ENCODE results near the gene PRSS27.
"Not testable (repeated sequence)": the region's sequence is repeated elsewhere in the genome, so short reads cannot be mapped to it uniquely, and the experiment has no call there.

PRSS27 gene

GRCh38 chr16:2728034-2728433 is 8.0 kb upstream of the PRSS27 start:
- no peak for TF ChIP-seq CTCF (conservative IDR thresholded peaks at IDR 0.05; ENCODE audit: low read length)
- no peak for DNase-seq (ENCODE audit: low read depth)
- no peak overlapping the region for H3K4me3 ChIP-seq (ENCODE audit: low read length)

DNA sequence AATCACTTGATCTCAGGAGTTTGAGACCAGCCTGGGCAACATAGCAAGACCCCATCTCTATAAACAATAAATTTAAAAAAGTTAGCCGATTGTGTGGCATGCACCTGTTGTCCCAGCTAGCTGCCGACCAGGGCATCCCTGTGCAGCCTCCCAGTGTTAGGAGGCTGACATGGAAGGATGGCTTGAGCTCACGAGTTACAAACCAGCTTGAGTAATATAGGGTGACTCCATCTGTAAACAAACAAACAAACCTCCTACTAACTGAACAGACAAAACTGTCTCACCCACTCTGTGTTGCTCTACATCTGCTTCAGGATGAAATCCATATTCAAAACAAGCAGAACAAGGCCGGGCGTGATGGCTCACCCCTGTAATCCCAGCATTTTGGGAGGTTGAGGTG is 6.9 kb upstream of the PRSS27 start:
- TF ChIP-seq CTCF (conservative IDR thresholded peaks at IDR 0.05; ENCODE audit: low read length), result no peak
- no peak for DNase-seq (ENCODE audit: low read depth)
- no peak overlapping the region for H3K4me3 ChIP-seq (ENCODE audit: low read length)

DNA sequence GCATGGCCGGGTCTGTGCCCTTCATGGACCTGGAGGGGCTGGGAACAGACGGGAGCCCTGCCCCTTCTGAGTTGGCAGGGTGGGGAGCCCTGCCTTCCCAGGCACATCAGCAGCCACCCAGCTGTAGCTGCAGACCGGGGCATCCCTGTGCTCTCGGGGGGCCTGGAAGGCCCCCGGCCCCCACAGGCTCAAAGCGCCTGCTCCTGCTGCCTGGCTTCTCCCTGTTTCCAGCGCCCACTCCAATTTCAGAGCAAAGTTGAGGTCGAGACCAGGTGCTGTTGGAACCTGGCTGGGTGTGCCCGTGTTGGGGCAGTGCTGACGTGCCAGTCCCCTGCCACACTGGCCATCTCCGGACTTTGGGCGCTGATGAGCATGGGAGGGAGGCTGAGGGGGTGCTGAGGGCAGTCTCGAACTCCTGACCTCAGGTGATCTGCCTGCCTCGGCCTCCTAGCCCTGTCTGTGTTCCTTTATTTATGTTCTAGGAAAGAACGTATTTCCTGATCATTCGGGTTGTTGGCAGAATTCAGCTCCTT is 4.9 kb upstream of the PRSS27 start:
- H3K4me3 ChIP-seq (ENCODE audit: low read length), result no peak overlapping the region
- no peak for DNase-seq (ENCODE audit: low read depth)
- no peak for TF ChIP-seq CTCF (conservative IDR thresholded peaks at IDR 0.05; ENCODE audit: low read length)

DNA sequence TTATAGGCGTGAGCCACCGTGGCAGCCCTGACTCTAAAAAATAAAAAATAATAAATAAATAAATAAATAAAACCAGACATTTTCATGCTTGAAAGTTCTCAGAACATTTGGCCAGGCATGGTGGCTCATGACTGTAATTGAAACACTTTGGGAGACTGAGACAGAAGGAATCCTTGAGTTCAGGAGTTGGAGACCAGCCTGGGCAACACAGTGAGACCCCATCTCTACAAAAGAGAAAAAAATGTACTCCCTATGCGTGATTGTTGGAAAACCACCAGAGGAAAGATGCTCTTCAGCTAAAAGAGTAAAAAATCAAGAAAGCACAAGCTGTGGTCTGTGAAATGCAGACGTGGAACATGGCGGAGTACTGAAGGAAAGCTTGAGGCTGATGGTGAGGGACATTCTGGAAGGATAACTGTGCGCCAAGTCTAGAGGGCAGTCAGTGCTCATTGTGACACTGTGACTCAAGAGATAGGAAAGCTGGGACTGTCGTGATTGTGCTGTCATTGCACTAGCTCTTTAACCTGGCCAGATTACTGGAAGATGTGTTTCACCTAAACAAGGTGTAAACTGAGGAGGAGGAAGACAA is 4.2 kb upstream of the PRSS27 start:
- TF ChIP-seq CTCF (conservative IDR thresholded peaks at IDR 0.05; ENCODE audit: low read length), result no peak

DNA sequence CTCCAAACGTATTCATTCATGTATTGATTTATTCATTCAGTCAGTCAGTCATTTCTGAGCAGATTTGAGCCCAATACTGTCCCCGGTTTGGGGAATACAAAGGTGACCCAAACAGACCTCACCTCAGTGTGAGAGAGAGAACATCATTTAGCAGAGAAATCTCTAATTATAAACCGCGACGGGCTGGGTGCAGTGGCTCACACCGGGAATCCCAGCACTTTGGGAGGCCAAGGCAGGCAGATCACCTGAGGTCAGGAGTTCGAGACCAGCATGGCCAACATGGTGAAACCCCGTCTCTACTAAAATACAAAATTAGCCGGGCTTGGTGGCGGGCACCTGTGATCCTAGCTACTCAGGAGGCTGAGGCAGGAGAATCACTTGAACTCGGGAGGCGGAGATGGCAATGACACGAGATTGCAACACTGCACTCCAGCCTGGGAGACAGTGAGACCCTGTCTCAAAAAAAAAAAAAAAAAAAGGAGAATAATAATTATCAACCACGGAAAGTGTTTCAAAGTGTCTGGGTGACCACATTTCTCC is 1.7 kb upstream of the PRSS27 start:
- H3K4me3 ChIP-seq (ENCODE audit: low read length), result peak overlapping the region; percentile 44
- DNase-seq (ENCODE audit: low read depth), result not testable (repeated sequence)

More for the DNA sequence above, 4.2 kb upstream of the PRSS27 start:
- DNase-seq (ENCODE audit: low read depth), result no peak
- H3K4me3 ChIP-seq (ENCODE audit: low read length), result no peak overlapping the region

- H3K4me3 ChIP-seq (ENCODE audit: low read length), result peak overlapping the region; percentile 64
- DNase-seq (ENCODE audit: low read depth), result peak; percentile 78
- peak; percentile 35 for TF ChIP-seq CTCF (conservative IDR thresholded peaks at IDR 0.05; ENCODE audit: low read length)
These were observed 952 bp upstream of the PRSS27 start for GRCh38 chr16:2720719-2721633.

DNA sequence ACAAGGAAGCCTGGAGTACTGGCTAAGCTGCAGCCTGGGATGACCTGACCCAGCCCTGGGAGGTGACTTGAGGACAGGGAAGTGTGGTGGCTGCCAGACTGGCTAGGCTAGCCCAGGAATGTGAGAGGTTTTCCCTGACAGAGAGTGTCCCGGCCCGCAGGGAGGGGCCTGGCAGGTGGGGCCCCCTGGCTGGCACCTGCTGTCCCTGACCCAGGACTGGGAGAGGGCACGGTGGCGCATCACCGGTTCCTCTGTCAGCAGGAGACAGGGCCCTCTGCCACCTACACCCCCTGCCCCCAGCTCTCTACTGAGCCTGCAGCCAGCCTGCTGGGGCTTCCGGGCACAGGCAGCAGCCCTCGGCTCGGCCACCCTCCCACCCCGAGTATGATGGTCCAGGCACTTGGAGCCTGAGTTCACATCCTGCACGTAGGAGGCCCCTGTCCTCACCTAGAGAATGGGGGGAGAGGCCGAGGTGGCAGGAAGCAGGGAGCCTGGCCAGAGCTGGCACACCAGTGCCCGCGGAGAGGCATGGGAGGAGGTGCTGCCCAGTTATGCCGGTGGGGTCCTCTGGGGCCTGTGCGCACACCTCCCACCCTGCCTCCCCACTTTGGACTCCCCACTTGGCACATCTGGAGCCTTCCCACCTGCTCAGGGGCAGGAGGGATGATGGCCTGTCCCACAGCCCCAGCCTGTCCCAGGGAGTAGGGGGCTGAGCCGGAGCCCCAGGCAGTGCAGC is 528 bp downstream of the PRSS27 start:
- no peak overlapping the region for H3K4me3 ChIP-seq (ENCODE audit: low read length)
- TF ChIP-seq CTCF (conservative IDR thresholded peaks at IDR 0.05; ENCODE audit: low read length), result no peak
- no peak for DNase-seq (ENCODE audit: low read depth)

All from AG10803 (cell line).